GM18909 (cell line): ENCODE results near the gene LDLRAD4.

ENCODE experiments used
- ATAC-seq: cut with Tn5 transposase; IDR thresholded peaks from one replicate; pipeline ENCODE4 v1.9.1; 2021; ENCODE audit warnings: mild to moderate bottlenecking; ENCODE audit not compliant: unreplicated experiment, poor library complexity

Gene LDLRAD4

GRCh38 chr18:13415736-13416135, 197.2 kb downstream of the LDLRAD4 start:
- no peak for ATAC-seq

- no peak for ATAC-seq
Observed at GRCh38 chr18:13416208-13416607, 197.6 kb downstream of the LDLRAD4 start.

GRCh38 chr18:13416848-13417247, 198.3 kb downstream of the LDLRAD4 start:
- no peak for ATAC-seq

GRCh38 chr18:13418013-13418710, 199.6 kb downstream of the LDLRAD4 start:
- no peak for ATAC-seq

GRCh38 chr18:13420969-13421686, 202.6 kb downstream of the LDLRAD4 start:
- ATAC-seq: no peak

GRCh38 chr18:13422541-13423147, 204.1 kb downstream of the LDLRAD4 start:
- ATAC-seq: no peak

GRCh38 chr18:13423352-13423751, 204.8 kb downstream of the LDLRAD4 start:
- no peak for ATAC-seq

- no peak for ATAC-seq
Observed at GRCh38 chr18:13424363-13424762, 205.8 kb downstream of the LDLRAD4 start.

GRCh38 chr18:13425357-13426091, 207.0 kb downstream of the LDLRAD4 start:
- ATAC-seq: no peak

GRCh38 chr18:13427354-13427753, 208.8 kb downstream of the LDLRAD4 start:
- no peak for ATAC-seq

GRCh38 chr18:13428319-13428718, 209.8 kb downstream of the LDLRAD4 start:
- ATAC-seq: no peak

GRCh38 chr18:13429016-13429415, 210.5 kb downstream of the LDLRAD4 start:
- ATAC-seq: no peak

- ATAC-seq: no peak
Observed at GRCh38 chr18:13429884-13430510, 211.4 kb downstream of the LDLRAD4 start.

GRCh38 chr18:13430663-13431062, 212.1 kb downstream of the LDLRAD4 start:
- ATAC-seq: no peak

- no peak for ATAC-seq
Observed at GRCh38 chr18:13431886-13432285, 213.3 kb downstream of the LDLRAD4 start.

GRCh38 chr18:13433125-13433524, 214.6 kb downstream of the LDLRAD4 start:
- ATAC-seq: no peak

GRCh38 chr18:13433685-13434084, 215.1 kb downstream of the LDLRAD4 start:
- no peak for ATAC-seq

- ATAC-seq: no peak
Observed at GRCh38 chr18:13434854-13435253, 216.3 kb downstream of the LDLRAD4 start.

- no peak for ATAC-seq
Observed at GRCh38 chr18:13435586-13436333, 217.2 kb downstream of the LDLRAD4 start.

- ATAC-seq: no peak
Observed at GRCh38 chr18:13436576-13436975, 218.0 kb downstream of the LDLRAD4 start.
